CD4-positive, CD25-positive, alpha-beta regulatory T cell (primary cell): ENCODE measurements around the gene SLC2A4RG. TPM values are rescaled to one million over a fixed set of nuclear protein-coding genes. Genes with fewer than 3 reads are reported as not detected.
"Not testable (repeated sequence)": the region's sequence is repeated elsewhere in the genome, so short reads cannot be mapped to it uniquely, and the experiment has no call there.

Experiments
- ATAC-seq, 2 donors: fragments of 150-1000 bp; cut with Tn5 transposase; one replicate each; pipeline ENCODE4 v1.10.0; 2021; ENCODE audit warnings: low read depth in 2 of 2, moderate number of reproducible peaks in 2 of 2, moderate library complexity in 1 of 2
- DNase-seq, 3 donors: peaks; one replicate each; pipeline versions ENCODE4 v3.0.0 to v3.0.0-alpha.2; 2012 to 2022; ENCODE audit warnings: mixed read lengths in 1 of 3
- H3K27ac ChIP-seq: one replicate; pipeline ENCODE4 v1.7.0; 2013; ENCODE audit warnings: mild to moderate bottlenecking, low read length; ENCODE audit not compliant: insufficient read depth, poor library complexity, severe bottlenecking
- H3K27me3 ChIP-seq: one replicate; pipeline ENCODE4 v1.7.0; 2013; ENCODE audit warnings: low read length; ENCODE audit not compliant: control insufficient read depth, insufficient read depth
- H3K36me3 ChIP-seq: one replicate; pipeline ENCODE4 v1.7.0; 2013; ENCODE audit warnings: mild to moderate bottlenecking, low read length, moderate library complexity; ENCODE audit not compliant: control insufficient read depth, insufficient read depth
- H3K4me1 ChIP-seq: 2 replicates; pipeline ENCODE4 v1.7.0; 2013; ENCODE audit warnings: mild to moderate bottlenecking, low read length; ENCODE audit not compliant: insufficient read depth, control insufficient read depth, poor library complexity, severe bottlenecking
- H3K4me3 ChIP-seq: one replicate; pipeline ENCODE4 v1.7.0; 2013; ENCODE audit warnings: low read depth, mild to moderate bottlenecking, low read length, moderate library complexity
- H3K9me3 ChIP-seq, 2 experiments: 1 replicate in 1 of 2; 2 replicates in 1 of 2; pipeline ENCODE4 v1.7.0; 2013; ENCODE audit warnings: low read length in 2 of 2, mild to moderate bottlenecking in 1 of 2, moderate library complexity in 1 of 2; ENCODE audit not compliant: control insufficient read depth in 2 of 2
- H3K27ac Mint-ChIP-seq, 3 donors: one replicate each; pipeline ENCODE4 v1.8.0; 2020 to 2022; ENCODE audit warnings: mild to moderate bottlenecking in 3 of 3, mixed read lengths in 3 of 3, moderate library complexity in 2 of 3
- H3K27me3 Mint-ChIP-seq: one replicate; pipeline ENCODE4 v1.8.0; 2022; ENCODE audit warnings: mild to moderate bottlenecking, mixed read lengths
- H3K36me3 Mint-ChIP-seq: one replicate; pipeline ENCODE4 v1.8.0; 2020; ENCODE audit warnings: mixed read lengths
- H3K4me1 Mint-ChIP-seq, 4 donors: one replicate each; pipeline ENCODE4 v1.8.0; 2020 to 2022; ENCODE audit warnings: mixed read lengths in 4 of 4, mild to moderate bottlenecking in 1 of 4
- H3K4me3 Mint-ChIP-seq, 4 donors: one replicate each; pipeline ENCODE4 v1.8.0; 2020 to 2022; ENCODE audit warnings: mild to moderate bottlenecking in 4 of 4, mixed read lengths in 4 of 4, moderate library complexity in 3 of 4
- H3K9me3 Mint-ChIP-seq, 7 donors: one replicate each; pipeline ENCODE4 v1.8.0; 2020 to 2022; ENCODE audit warnings: mixed read lengths in 7 of 7, mild to moderate bottlenecking in 3 of 7, moderate library complexity in 2 of 7
- polyA plus RNA-seq, 4 donors: library from polyadenylated mRNA; unstranded; fragments of 300-500 nt; fragmentation: Illumina TruSeq; gene quantifications; one replicate each; pipeline ENCODE4 v1.2.3, GENCODE V29; 2021
- total RNA-seq: library from RNA; stranded (reverse); gene quantifications from one replicate; pipeline ENCODE4 v1.2.3, GENCODE V29; 2022

The SLC2A4RG gene
- total and polyA plus RNA-seq, 5 donors from 2014 or later: 2.9 to 110 (median 4.8) TPM

DNA sequence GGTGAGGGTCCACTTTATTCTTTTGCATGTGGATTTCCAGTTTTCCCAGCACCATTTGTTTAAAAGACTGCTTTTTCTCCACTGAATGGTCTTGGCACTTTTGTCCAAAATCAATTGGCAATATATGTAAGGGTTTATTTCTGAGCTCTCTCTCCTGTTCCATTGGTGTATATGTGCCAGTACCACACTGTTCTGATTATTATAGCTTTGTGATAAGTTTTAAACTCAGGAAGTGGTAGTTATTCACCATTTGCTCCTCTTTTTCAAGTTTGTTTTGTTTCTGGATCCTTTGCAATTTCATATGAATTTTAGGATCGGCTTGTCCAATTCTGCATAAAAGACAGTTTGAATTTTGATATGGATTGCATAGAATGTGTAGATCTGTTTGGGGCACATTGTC is 27.4 kb upstream of the SLC2A4RG start:
- H3K36me3 ChIP-seq: peaks cover 52% of the 10 kb centered on the region
- peaks cover 16 to 57% (median 31%) of the 10 kb centered on the region in 4 donors for H3K4me1 Mint-ChIP-seq
- H3K27me3 Mint-ChIP-seq: no peaks in the 10 kb centered on the region
- peak overlapping the region in 1 of 3 donors; percentile 72 for H3K27ac Mint-ChIP-seq
- H3K27ac ChIP-seq: no peak overlapping the region
- peaks cover 0 to 12% (median 3%) of the 10 kb centered on the region in 7 donors for H3K9me3 Mint-ChIP-seq
- no peak overlapping the region for H3K4me3 ChIP-seq
- no peaks in the 10 kb centered on the region for H3K27me3 ChIP-seq
- no peak for DNase-seq
- peak overlapping the region; percentile 38 to 83 (median 62) for H3K4me3 Mint-ChIP-seq
- H3K4me1 ChIP-seq: peaks cover 22% of the 10 kb centered on the region
- H3K36me3 Mint-ChIP-seq: peaks cover 45% of the 10 kb centered on the region
- ATAC-seq: no peak
- peaks cover 3 to 11% of the 10 kb centered on the region in 2 experiments for H3K9me3 ChIP-seq

DNA sequence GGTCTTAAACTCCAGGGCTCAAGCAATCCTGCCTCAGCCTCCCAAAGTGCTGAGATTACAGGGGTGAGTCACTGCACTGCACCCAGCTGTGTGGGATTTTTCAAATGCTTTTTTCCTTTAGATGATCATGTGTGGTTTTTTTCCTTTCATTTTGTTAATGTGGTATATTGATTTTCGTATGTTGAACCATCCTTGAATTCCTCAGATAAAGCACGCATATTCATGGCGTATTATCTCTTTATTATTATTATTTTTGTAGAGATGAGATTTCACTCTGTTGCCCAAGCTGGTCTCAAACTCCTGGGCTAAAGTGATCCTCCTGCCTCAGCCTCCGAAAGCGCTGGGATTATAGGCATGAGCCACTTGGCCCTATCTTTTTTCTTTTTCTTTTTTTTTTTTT is 24.7 kb upstream of the SLC2A4RG start:
- Mint-ChIP-seq H3K27me3 (no peaks in the 10 kb centered on the region), H3K36me3 (peaks cover 56% of the 10 kb centered on the region), H3K4me1 (peaks cover 16 to 53% (median 32%) of the 10 kb centered on the region in 4 donors), H3K27ac (no peak overlapping the region), H3K9me3 (peaks cover 0 to 17% (median 6%) of the 10 kb centered on the region in 7 donors), H3K4me3 (no peak overlapping the region)
- Histone ChIP-seq H3K4me3 (no peak overlapping the region), H3K27me3 (no peaks in the 10 kb centered on the region), H3K27ac (no peak overlapping the region), H3K36me3 (peaks cover 67% of the 10 kb centered on the region), H3K9me3 (peaks cover 9 to 17% of the 10 kb centered on the region in 2 experiments), H3K4me1 (peaks cover 5% of the 10 kb centered on the region)
- ATAC-seq: no peak
- no peak for DNase-seq

DNA sequence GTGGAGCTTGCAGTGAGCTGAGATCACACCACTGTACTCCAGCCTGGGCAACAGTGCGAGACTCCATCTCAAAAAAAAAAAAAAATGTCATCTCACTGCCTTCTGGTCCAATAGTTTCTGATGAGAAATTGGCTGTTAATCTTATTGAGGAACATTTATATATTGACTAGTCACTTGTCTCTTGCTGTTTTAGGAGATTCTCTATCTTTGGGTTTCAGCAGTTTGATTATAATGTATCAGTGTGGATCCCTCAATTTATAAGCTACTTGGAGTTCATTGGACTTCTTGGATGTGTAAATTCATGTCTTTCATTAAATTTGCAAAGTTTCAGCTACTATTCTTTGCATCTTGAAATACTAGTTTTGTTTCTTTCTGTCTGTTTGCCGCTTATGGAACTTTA is 20.6 kb upstream of the SLC2A4RG start:
- H3K9me3 Mint-ChIP-seq: peaks cover 0 to 17% (median 4%) of the 10 kb centered on the region in 7 donors
- peaks cover 0 to 43% (median 21%) of the 10 kb centered on the region in 4 donors for H3K4me1 Mint-ChIP-seq
- H3K27ac Mint-ChIP-seq: no peak overlapping the region
- Histone ChIP-seq H3K9me3 (peaks cover 9 to 17% of the 10 kb centered on the region in 2 experiments), H3K36me3 (peaks cover 53% of the 10 kb centered on the region), H3K4me1 (no peaks in the 10 kb centered on the region), H3K27ac (no peak overlapping the region), H3K4me3 (no peak overlapping the region), H3K27me3 (no peaks in the 10 kb centered on the region)
- ATAC-seq (no peak), DNase-seq (no peak)
- H3K27me3 Mint-ChIP-seq: no peaks in the 10 kb centered on the region
- no peak overlapping the region for H3K4me3 Mint-ChIP-seq
- H3K36me3 Mint-ChIP-seq: peaks cover 36% of the 10 kb centered on the region

DNA sequence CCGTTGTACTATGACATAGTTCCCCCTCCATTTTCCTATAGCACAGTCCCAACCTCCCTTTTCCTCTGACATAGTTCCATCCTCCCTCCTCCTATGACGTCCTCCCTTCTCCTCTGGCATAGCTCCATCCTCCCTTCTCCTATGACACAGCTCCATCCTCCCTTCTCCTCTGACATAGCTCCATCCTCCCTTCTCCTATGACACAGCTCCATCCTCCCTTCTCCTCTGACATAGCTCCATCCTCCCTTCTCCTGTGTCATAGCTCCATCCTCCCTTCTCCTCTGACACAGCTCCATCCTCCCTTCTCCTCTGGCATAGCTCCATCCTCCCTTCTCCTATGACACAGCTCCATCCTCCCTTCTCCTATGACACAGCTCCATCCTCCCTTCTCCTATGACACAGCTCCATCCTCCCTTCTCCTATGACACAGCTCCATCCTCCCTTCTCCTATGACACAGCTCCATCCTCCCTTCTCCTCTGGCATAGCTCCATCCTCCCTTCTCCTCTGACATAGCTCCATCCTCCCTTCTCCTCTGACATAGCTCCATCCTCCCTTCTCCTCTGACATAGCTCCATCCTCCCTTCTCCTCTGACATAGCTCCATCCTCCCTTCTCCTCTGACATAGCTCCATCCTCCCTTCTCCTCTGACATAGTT is 16.5 kb upstream of the SLC2A4RG start:
- Mint-ChIP-seq H3K27ac (peak overlapping the region in 2 of 3 donors; percentile 51 to 63), H3K36me3 (peaks cover 24% of the 10 kb centered on the region), H3K9me3 (peaks cover 0 to 15% (median 6%) of the 10 kb centered on the region in 7 donors), H3K4me1 (peaks cover 0 to 39% (median 22%) of the 10 kb centered on the region in 4 donors), H3K4me3 (peak overlapping the region in 1 of 4 donors; percentile 32)
- Histone ChIP-seq H3K9me3 (peaks cover 10 to 18% of the 10 kb centered on the region in 2 experiments), H3K4me1 (peaks cover 13% of the 10 kb centered on the region), H3K36me3 (peaks cover 40% of the 10 kb centered on the region)
- H3K27me3 Mint-ChIP-seq, H3K27me3 ChIP-seq, H3K27ac ChIP-seq, H3K4me3 ChIP-seq, DNase-seq, ATAC-seq: not testable (repeated sequence)

- peak overlapping the region in 1 of 3 donors; percentile 83 for H3K27ac Mint-ChIP-seq
- not testable (repeated sequence) for H3K27me3 Mint-ChIP-seq, ATAC-seq, H3K9me3 ChIP-seq, H3K27me3 ChIP-seq, H3K9me3 Mint-ChIP-seq, H3K4me3 Mint-ChIP-seq, DNase-seq
- peak overlapping the region; percentile 69 for H3K27ac ChIP-seq
- peaks cover 20% of the 10 kb centered on the region for H3K36me3 ChIP-seq
- H3K4me1 Mint-ChIP-seq: peaks cover 5 to 34% (median 26%) of the 10 kb centered on the region in 4 donors
- peaks cover 23% of the 10 kb centered on the region for H3K36me3 Mint-ChIP-seq
- H3K4me1 ChIP-seq: peaks cover 52% of the 10 kb centered on the region
- peak overlapping the region; percentile 71 for H3K4me3 ChIP-seq
Observed at GRCh38 chr20:63730189-63730733, 9.3 kb upstream of the SLC2A4RG start.

- ATAC-seq (no peak), DNase-seq (no peak)
- Histone ChIP-seq H3K4me1 (peaks cover 63% of the 10 kb centered on the region), H3K9me3 (no peaks in the 10 kb centered on the region), H3K27ac (peak overlapping the region; percentile 69), H3K27me3 (no peaks in the 10 kb centered on the region), H3K36me3 (peaks cover 15% of the 10 kb centered on the region), H3K4me3 (peak overlapping the region; percentile 71)
- Mint-ChIP-seq H3K27me3 (no peaks in the 10 kb centered on the region), H3K36me3 (peaks cover 25% of the 10 kb centered on the region), H3K4me3 (no peak overlapping the region), H3K27ac (no peak overlapping the region), H3K4me1 (peaks cover 5 to 45% (median 35%) of the 10 kb centered on the region in 4 donors), H3K9me3 (peaks cover 0 to 2% (median 0%) of the 10 kb centered on the region in 7 donors)
Observed at GRCh38 chr20:63731410-63731809, 8.2 kb upstream of the SLC2A4RG start.

- no peaks in the 10 kb centered on the region for H3K27me3 ChIP-seq
- DNase-seq: no peak
- no peak overlapping the region for H3K4me3 ChIP-seq
- Mint-ChIP-seq H3K36me3 (peaks cover 21% of the 10 kb centered on the region), H3K27me3 (no peaks in the 10 kb centered on the region), H3K27ac (no peak overlapping the region), H3K4me3 (no peak overlapping the region), H3K4me1 (peaks cover 5 to 37% (median 30%) of the 10 kb centered on the region in 4 donors), H3K9me3 (peaks cover 0 to 2% (median 0%) of the 10 kb centered on the region in 7 donors)
- H3K9me3 ChIP-seq: no peaks in the 10 kb centered on the region
- H3K36me3 ChIP-seq: peaks cover 15% of the 10 kb centered on the region
- H3K27ac ChIP-seq: no peak overlapping the region
- H3K4me1 ChIP-seq: peaks cover 62% of the 10 kb centered on the region
- no peak for ATAC-seq
Observed at GRCh38 chr20:63732118-63733095, 7.2 kb upstream of the SLC2A4RG start.
